WTC11 (cell line): ENCODE data around the gene DLAT. TPM values are rescaled to one million over a fixed set of nuclear protein-coding genes. Genes with fewer than 3 reads are reported as not detected.

ENCODE experiments used
- ATAC-seq: fragments of 200-7000 bp; cut with Tn5 transposase; 2 replicates; pipeline ENCODE4 v1.10.0; 2021; ENCODE audit warnings: mild to moderate bottlenecking, moderate library complexity
- CTCF ChIA-PET: fragments of 300-600 bp; sonication (Branson Sonifier 250); formaldehyde crosslinking; loops from one replicate; lab custom pipeline; 2021; ENCODE audit warnings: antibody characterized with exemption; lab: Charles Lee
- POLR2A ChIA-PET: fragments of 350-600 bp; sonication (Branson Sonifier 250); formaldehyde crosslinking; loops from one replicate; lab custom pipeline; 2021; ENCODE audit warnings: antibody characterized with exemption; lab: Charles Lee
- DNase-seq: peaks from one replicate; pipeline ENCODE4 v3.0.0; 2021; ENCODE audit warnings: low spot score
- H3K27ac Mint-ChIP-seq: 2 replicates; pipeline ENCODE4 v1.8.0; 2021; ENCODE audit warnings: mixed read lengths
- H3K27me3 Mint-ChIP-seq: 2 replicates; pipeline ENCODE4 v1.8.0; 2021; ENCODE audit warnings: low read depth, mild to moderate bottlenecking, moderate library complexity, mixed read lengths
- H3K36me3 Mint-ChIP-seq: 2 replicates; pipeline ENCODE4 v1.8.0; 2021; ENCODE audit warnings: mixed read lengths
- H3K4me1 Mint-ChIP-seq: 2 replicates; pipeline ENCODE4 v1.8.0; 2022; ENCODE audit warnings: mixed read lengths
- H3K4me3 Mint-ChIP-seq: 2 replicates; pipeline ENCODE4 v1.8.0; 2021; ENCODE audit warnings: mild to moderate bottlenecking, moderate library complexity, mixed read lengths
- H3K9me3 Mint-ChIP-seq: 2 replicates; pipeline ENCODE4 v1.8.0; 2021; ENCODE audit warnings: mixed read lengths
- AFF4 ChIP-seq: sonication (generic); formaldehyde crosslinking; IDR thresholded peaks from 2 replicates; pipeline ENCODE4 v1.8.1; 2023; ENCODE audit warnings: mild to moderate bottlenecking, missing genetic modification reagents, borderline replicate concordance
- ATF6 ChIP-seq: sonication (generic); formaldehyde crosslinking; IDR thresholded peaks from 2 replicates; pipeline ENCODE4 v1.8.1; 2023; ENCODE audit warnings: mild to moderate bottlenecking, missing genetic modification reagents
- EMX1 ChIP-seq: fragments of 250-450 bp; sonication (Bioruptor Pico); IDR thresholded peaks from 2 replicates; pipeline ENCODE4 v1.8.0; 2021; ENCODE audit warnings: mild to moderate bottlenecking
- GRHL2 ChIP-seq: fragments of 250-450 bp; sonication (Bioruptor Pico); IDR thresholded peaks from 2 replicates; pipeline ENCODE4 v1.8.0; 2022; ENCODE audit warnings: mild to moderate bottlenecking, moderate library complexity; ENCODE audit not compliant: insufficient replicate concordance, severe bottlenecking
- IRF1 ChIP-seq: sonication (generic); formaldehyde crosslinking; IDR thresholded peaks from 2 replicates; pipeline ENCODE4 v1.8.0; 2023; ENCODE audit warnings: missing genetic modification reagents
- MLX ChIP-seq: sonication (generic); formaldehyde crosslinking; IDR thresholded peaks from 2 replicates; pipeline ENCODE4 v1.8.1; 2023; ENCODE audit warnings: mild to moderate bottlenecking, missing genetic modification reagents, moderate library complexity
- NFE2L1 ChIP-seq: sonication (generic); formaldehyde crosslinking; IDR thresholded peaks from 2 replicates; pipeline ENCODE4 v1.8.1; 2023; ENCODE audit warnings: missing genetic modification reagents
- NR1H2 ChIP-seq: sonication (generic); formaldehyde crosslinking; IDR thresholded peaks from 2 replicates; pipeline ENCODE4 v1.9.0; 2021; ENCODE audit warnings: mild to moderate bottlenecking, moderate library complexity, missing genetic modification reagents
- RELA ChIP-seq: sonication (generic); formaldehyde crosslinking; IDR thresholded peaks from 2 replicates; pipeline ENCODE4 v1.8.1; 2022; ENCODE audit warnings: missing genetic modification reagents, mild to moderate bottlenecking, borderline replicate concordance
- RORB ChIP-seq: fragments of 250-450 bp; sonication (Bioruptor Pico); IDR thresholded peaks from 2 replicates; pipeline ENCODE4 v1.9.0; 2021; ENCODE audit warnings: mild to moderate bottlenecking
- SOX15 ChIP-seq: fragments of 250-450 bp; sonication (Bioruptor Pico); IDR thresholded peaks from 2 replicates; pipeline ENCODE4 v1.9.0; 2021; ENCODE audit warnings: mild to moderate bottlenecking
- SP1 ChIP-seq: sonication (generic); formaldehyde crosslinking; conservative IDR thresholded peaks from 2 replicates; pipeline ENCODE4 v1.8.1; 2022; ENCODE audit warnings: missing genetic modification reagents
- USF1 ChIP-seq: sonication (generic); formaldehyde crosslinking; IDR thresholded peaks from 2 replicates; pipeline ENCODE4 v1.8.0; 2022; ENCODE audit warnings: mild to moderate bottlenecking, missing genetic modification reagents
- ZNF263 ChIP-seq: sonication (generic); formaldehyde crosslinking; IDR thresholded peaks from 2 replicates; pipeline ENCODE4 v1.8.1; 2022; ENCODE audit warnings: low read depth, mild to moderate bottlenecking, moderate library complexity, missing genetic modification reagents
- ZNF317 ChIP-seq: sonication (generic); formaldehyde crosslinking; IDR thresholded peaks from 2 replicates; pipeline ENCODE4 v1.8.1; 2023; ENCODE audit warnings: low read depth, mild to moderate bottlenecking, moderate library complexity, missing genetic modification reagents, borderline replicate concordance
- ZNF512 ChIP-seq: sonication (generic); formaldehyde crosslinking; IDR thresholded peaks from 2 replicates; pipeline ENCODE4 v1.8.1; 2022; ENCODE audit warnings: missing genetic modification reagents, borderline replicate concordance
- ZNF671 ChIP-seq: fragments of 250-450 bp; sonication (Bioruptor Pico); IDR thresholded peaks from 2 replicates; pipeline ENCODE4 v1.8.0; 2021; ENCODE audit warnings: mild to moderate bottlenecking
- total RNA-seq: library from RNA; stranded (reverse); gene quantifications from 3 replicates; pipeline ENCODE4 v1.2.3, GENCODE V29; 2021

DLAT gene
- total RNA-seq, 1 experiment from 2014 or later, result 60.4 TPM

GRCh38 chr11:112082729-112083128 is 57.5 kb downstream of the DLAT start:
- POLR2A ChIA-PET, result no interaction called here
- CTCF ChIA-PET, result no interaction called here
- ATAC-seq (no peak), DNase-seq (no peak)
- no peak for TF ChIP-seq SOX15 (CRISPR knock-in tag)
- no peak for TF ChIP-seq RELA (CRISPR knock-in tag)
- TF ChIP-seq EMX1 (CRISPR knock-in tag), result no peak
- TF ChIP-seq ZNF512 (CRISPR knock-in tag), result no peak
- TF ChIP-seq ZNF263 (CRISPR knock-in tag), result no peak
- no peak overlapping the region for H3K27ac Mint-ChIP-seq
- H3K27me3 Mint-ChIP-seq, result peaks cover 4% of the 10 kb centered on the region
- H3K4me3 Mint-ChIP-seq, result no peak overlapping the region
- H3K9me3 Mint-ChIP-seq, result no peaks in the 10 kb centered on the region
- H3K36me3 Mint-ChIP-seq, result peaks cover 74% of the 10 kb centered on the region
- H3K4me1 Mint-ChIP-seq, result peaks cover 15% of the 10 kb centered on the region

GRCh38 chr11:112085822-112086421 is 60.7 kb downstream of the DLAT start:
- ChIA-PET POLR2A (no interaction called here), CTCF (interaction anchor here (1.0 to 1.3 kb wide), 3 partner anchors 28 to 194 kb away, joined by 3 to 4 read pairs (median 3); no protein-coding TSS in a partner anchor)
- H3K27me3 Mint-ChIP-seq, result peaks cover 4% of the 10 kb centered on the region
- no peak for DNase-seq
- H3K4me3 Mint-ChIP-seq, result peak overlapping the region; percentile 98
- H3K9me3 Mint-ChIP-seq, result no peaks in the 10 kb centered on the region
- H3K36me3 Mint-ChIP-seq, result peaks cover 85% of the 10 kb centered on the region
- peak; percentile 46 for TF ChIP-seq USF1 (CRISPR knock-in tag)
- TF ChIP-seq EMX1 (CRISPR knock-in tag), result 0 out of 2 replicates have a peak, but pooled peaks have one; percentile 49
- TF ChIP-seq NR1H2 (CRISPR knock-in tag), result no peak
- peaks cover 22% of the 10 kb centered on the region for H3K4me1 Mint-ChIP-seq
- peak overlapping the region; percentile 98 for H3K27ac Mint-ChIP-seq
- ATAC-seq, result peak; percentile 25

GRCh38 chr11:112086422-112087191 is 61.4 kb downstream of the DLAT start, which contains the start of the genes SDHD and TIMM8B:
SDHD (plus strand) TSS chr11:112086873; CDS start chr11:112086908, 35 bp downstream.
TIMM8B (minus strand) TSS chr11:112086756; CDS start chr11:112086723, 33 bp downstream.
- peak; percentile 91 for ATAC-seq
- Mint-ChIP-seq H3K27ac (peak within 1 kb of the TSS; percentile 98), H3K27me3 (peaks cover 4% of the 10 kb centered on the region), H3K36me3 (peaks cover 90% of the 10 kb centered on the region), H3K9me3 (no peaks in the 10 kb centered on the region), H3K4me1 (peaks cover 22% of the 10 kb centered on the region), H3K4me3 (peak within 1 kb of the TSS; percentile 98)
- peak; percentile 95 for DNase-seq
- ChIA-PET POLR2A (no interaction called here), CTCF (interaction anchor here (1.0 to 1.3 kb wide), 5 partner anchors 10 to 194 kb away, joined by 3 to 4 read pairs (median 3); partner anchors contain the start of gene BCO2)
- TF ChIP-seq ZNF671 (CRISPR knock-in tag) (no peak), SP1 (CRISPR knock-in tag) (peak; percentile 93), IRF1 (CRISPR knock-in tag) (peak; percentile 75; the same call in 1 of the 2 replicates), EMX1 (CRISPR knock-in tag) (no peak), MLX (no peak), RELA (CRISPR knock-in tag) (no peak), ZNF317 (CRISPR knock-in tag) (no peak), NFE2L1 (CRISPR knock-in tag) (0 out of 2 replicates have a peak, but pooled peaks have one; percentile 39), ATF6 (no peak), AFF4 (CRISPR knock-in tag) (no peak), RORB (CRISPR knock-in tag) (no peak), GRHL2 (CRISPR knock-in tag) (no peak)
